Stimulated activated naive B cell treated with anti-CD40 and anti-IgM and Interleukin-4, amounts not matched to agents 10 μg/mL and 1 μg/mL and 100 μg/mL, for 72 hours (primary cell): ENCODE data around the gene KLHDC4.
"Not testable (repeated sequence)": the region's sequence is repeated elsewhere in the genome, so short reads cannot be mapped to it uniquely, and the experiment has no call there.

Source experiments
- ATAC-seq, 2 donors: fragments of 150-1000 bp; cut with Tn5 transposase; replicated peaks; 2 replicates each; pipeline ENCODE4 v1.10.0; 2021; ENCODE audit warnings: moderate library complexity in 1 of 2
- DNase-seq: peaks from one replicate; pipeline ENCODE4 v3.0.0; 2021
- H3K27ac Mint-ChIP-seq: one replicate; pipeline ENCODE4 v1.8.0; 2022; ENCODE audit warnings: mild to moderate bottlenecking, mixed read lengths
- H3K27me3 Mint-ChIP-seq, 2 donors: one replicate each; pipeline ENCODE4 v1.8.0; 2022; ENCODE audit warnings: mixed read lengths in 2 of 2
- H3K36me3 Mint-ChIP-seq, 2 donors: one replicate each; pipeline ENCODE4 v1.8.0; 2022; ENCODE audit warnings: mixed read lengths in 2 of 2, mild to moderate bottlenecking in 1 of 2
- H3K4me1 Mint-ChIP-seq, 2 donors: one replicate each; pipeline ENCODE4 v1.8.0; 2022; ENCODE audit warnings: mixed read lengths in 2 of 2, mild to moderate bottlenecking in 1 of 2
- H3K4me3 Mint-ChIP-seq, 2 donors: one replicate each; pipeline ENCODE4 v1.8.0; 2022; ENCODE audit warnings: mild to moderate bottlenecking in 2 of 2, mixed read lengths in 2 of 2, moderate library complexity in 1 of 2
- H3K9me3 Mint-ChIP-seq, 2 donors: one replicate each; pipeline ENCODE4 v1.8.0; 2022; ENCODE audit warnings: mixed read lengths in 2 of 2, mild to moderate bottlenecking in 1 of 2

KLHDC4 gene

GRCh38 chr16:87773836-87774235 lies 8.1 kb upstream of the KLHDC4 start:
- not testable (repeated sequence) for DNase-seq, H3K27me3 Mint-ChIP-seq, ATAC-seq, H3K27ac Mint-ChIP-seq, H3K9me3 Mint-ChIP-seq, H3K4me3 Mint-ChIP-seq, H3K36me3 Mint-ChIP-seq
- H3K4me1 Mint-ChIP-seq = peaks cover 10 to 18% of the 10 kb centered on the region in 2 donors

- H3K27me3 Mint-ChIP-seq, DNase-seq, H3K27ac Mint-ChIP-seq, ATAC-seq, H3K9me3 Mint-ChIP-seq, H3K4me3 Mint-ChIP-seq: not testable (repeated sequence)
- Mint-ChIP-seq H3K4me1 (peaks cover 10 to 40% of the 10 kb centered on the region in 2 donors), H3K36me3 (peaks cover 13 to 18% of the 10 kb centered on the region in 2 donors)
Measured at GRCh38 chr16:87767456-87767855, 1.7 kb upstream of the KLHDC4 start.

- no peaks in the 10 kb centered on the region for H3K27me3 Mint-ChIP-seq
Measured at GRCh38 chr16:87766485-87766797, 655 bp upstream of the KLHDC4 start.

GRCh38 chr16:87765473-87765775 lies 362 bp downstream of the KLHDC4 start:
- Mint-ChIP-seq H3K4me1 (peaks cover 16 to 49% of the 10 kb centered on the region in 2 donors), H3K27ac (peak overlapping the region; percentile 98), H3K36me3 (peaks cover 27 to 32% of the 10 kb centered on the region in 2 donors), H3K27me3 (no peaks in the 10 kb centered on the region), H3K9me3 (no peaks in the 10 kb centered on the region), H3K4me3 (peak overlapping the region; percentile 98)
- ATAC-seq (peak; percentile 48), DNase-seq (no peak)

More at GRCh38 chr16:87766485-87766797, 655 bp upstream of the KLHDC4 start:
- H3K4me3 Mint-ChIP-seq = peak overlapping the region; percentile 98
- DNase-seq = no peak
- H3K36me3 Mint-ChIP-seq = peaks cover 19 to 26% of the 10 kb centered on the region in 2 donors
- ATAC-seq = no peak
- H3K9me3 Mint-ChIP-seq = no peaks in the 10 kb centered on the region
- H3K27ac Mint-ChIP-seq = peak overlapping the region; percentile 98
- peaks cover 16 to 49% of the 10 kb centered on the region in 2 donors for H3K4me1 Mint-ChIP-seq

GRCh38 chr16:87764600-87765472 lies 950 bp downstream of the KLHDC4 start:
- Mint-ChIP-seq H3K4me3 (peak overlapping the region; percentile 98), H3K4me1 (peaks cover 16 to 49% of the 10 kb centered on the region in 2 donors), H3K36me3 (peaks cover 27 to 32% of the 10 kb centered on the region in 2 donors), H3K27ac (peak overlapping the region; percentile 92), H3K27me3 (no peaks in the 10 kb centered on the region), H3K9me3 (no peaks in the 10 kb centered on the region)
- ATAC-seq (no peak), DNase-seq (no peak)

GRCh38 chr16:87762620-87763019 lies 3.2 kb downstream of the KLHDC4 start:
- no peaks in the 10 kb centered on the region for H3K9me3 Mint-ChIP-seq
- ATAC-seq (no peak), DNase-seq (no peak)
- H3K4me3 Mint-ChIP-seq = no peak overlapping the region
- H3K4me1 Mint-ChIP-seq = peaks cover 15 to 44% of the 10 kb centered on the region in 2 donors
- no peak overlapping the region for H3K27ac Mint-ChIP-seq
- peaks cover 30 to 42% of the 10 kb centered on the region in 2 donors for H3K36me3 Mint-ChIP-seq
- no peaks in the 10 kb centered on the region for H3K27me3 Mint-ChIP-seq

GRCh38 chr16:87762071-87762571 lies 3.7 kb downstream of the KLHDC4 start:
- H3K4me3 Mint-ChIP-seq = no peak overlapping the region
- no peaks in the 10 kb centered on the region for H3K27me3 Mint-ChIP-seq
- peaks cover 30 to 46% of the 10 kb centered on the region in 2 donors for H3K36me3 Mint-ChIP-seq
- ATAC-seq (no peak), DNase-seq (no peak)
- H3K9me3 Mint-ChIP-seq = no peaks in the 10 kb centered on the region
- H3K4me1 Mint-ChIP-seq = peaks cover 15 to 40% of the 10 kb centered on the region in 2 donors
- H3K27ac Mint-ChIP-seq = no peak overlapping the region

- H3K27me3 Mint-ChIP-seq = no peaks in the 10 kb centered on the region
- ATAC-seq = no peak
- H3K27ac Mint-ChIP-seq = no peak overlapping the region
- no peaks in the 10 kb centered on the region for H3K9me3 Mint-ChIP-seq
- no peak overlapping the region for H3K4me3 Mint-ChIP-seq
- peaks cover 15 to 34% of the 10 kb centered on the region in 2 donors for H3K4me1 Mint-ChIP-seq
- H3K36me3 Mint-ChIP-seq = peaks cover 32 to 56% of the 10 kb centered on the region in 2 donors
- no peak for DNase-seq
Measured at GRCh38 chr16:87761060-87761459, 4.7 kb downstream of the KLHDC4 start.

GRCh38 chr16:87757841-87758426 lies 7.9 kb downstream of the KLHDC4 start:
- ATAC-seq = no peak
- Mint-ChIP-seq H3K27ac (no peak overlapping the region), H3K27me3 (no peaks in the 10 kb centered on the region), H3K4me1 (peaks cover 11 to 14% of the 10 kb centered on the region in 2 donors), H3K9me3 (no peaks in the 10 kb centered on the region), H3K36me3 (peaks cover 39 to 66% of the 10 kb centered on the region in 2 donors), H3K4me3 (no peak overlapping the region)
- DNase-seq = no peak

- Mint-ChIP-seq H3K4me3 (no peak overlapping the region), H3K27ac (no peak overlapping the region), H3K36me3 (peaks cover 43 to 65% of the 10 kb centered on the region in 2 donors), H3K27me3 (no peaks in the 10 kb centered on the region), H3K4me1 (peaks cover 4 to 5% of the 10 kb centered on the region in 2 donors), H3K9me3 (no peaks in the 10 kb centered on the region)
- ATAC-seq = no peak
- no peak for DNase-seq
Measured at GRCh38 chr16:87754535-87754934, 11.3 kb downstream of the KLHDC4 start.

- no peak for DNase-seq
- H3K36me3 Mint-ChIP-seq = peaks cover 45 to 53% of the 10 kb centered on the region in 2 donors
Measured at GRCh38 chr16:87747626-87748414, 18.0 kb downstream of the KLHDC4 start.

GRCh38 chr16:87746178-87746577 lies 19.6 kb downstream of the KLHDC4 start:
- peaks cover 0 to 11% of the 10 kb centered on the region in 2 donors for H3K4me1 Mint-ChIP-seq
- H3K27ac Mint-ChIP-seq = peak overlapping the region; percentile 1
- H3K27me3 Mint-ChIP-seq = no peaks in the 10 kb centered on the region
- no peak for DNase-seq
- peaks cover 47 to 56% of the 10 kb centered on the region in 2 donors for H3K36me3 Mint-ChIP-seq
- H3K9me3 Mint-ChIP-seq = no peaks in the 10 kb centered on the region
- ATAC-seq = no peak
- H3K4me3 Mint-ChIP-seq = no peak overlapping the region

More at GRCh38 chr16:87747626-87748414, 18.0 kb downstream of the KLHDC4 start:
- Mint-ChIP-seq H3K27me3 (no peaks in the 10 kb centered on the region), H3K27ac (no peak overlapping the region), H3K4me1 (peaks cover 2 to 5% of the 10 kb centered on the region in 2 donors), H3K4me3 (no peak overlapping the region), H3K9me3 (no peaks in the 10 kb centered on the region)
- no peak for ATAC-seq

- DNase-seq (no peak), ATAC-seq (no peak)
- Mint-ChIP-seq H3K4me1 (peaks cover 0 to 10% of the 10 kb centered on the region in 2 donors), H3K4me3 (no peak overlapping the region), H3K27ac (peak overlapping the region; percentile 75), H3K27me3 (no peaks in the 10 kb centered on the region), H3K9me3 (no peaks in the 10 kb centered on the region), H3K36me3 (peaks cover 42 to 53% of the 10 kb centered on the region in 2 donors)
Measured at GRCh38 chr16:87744750-87745514, 20.9 kb downstream of the KLHDC4 start.
